NCI-H526 (cell line): ENCODE measurements around the gene MPRIP.

ENCODE experiments used
- DNase-seq, 2 experiments: peaks; one replicate each; lab custom pipeline; 2025; lab: John Stamatoyannopoulos, UW

Gene MPRIP

DNA sequence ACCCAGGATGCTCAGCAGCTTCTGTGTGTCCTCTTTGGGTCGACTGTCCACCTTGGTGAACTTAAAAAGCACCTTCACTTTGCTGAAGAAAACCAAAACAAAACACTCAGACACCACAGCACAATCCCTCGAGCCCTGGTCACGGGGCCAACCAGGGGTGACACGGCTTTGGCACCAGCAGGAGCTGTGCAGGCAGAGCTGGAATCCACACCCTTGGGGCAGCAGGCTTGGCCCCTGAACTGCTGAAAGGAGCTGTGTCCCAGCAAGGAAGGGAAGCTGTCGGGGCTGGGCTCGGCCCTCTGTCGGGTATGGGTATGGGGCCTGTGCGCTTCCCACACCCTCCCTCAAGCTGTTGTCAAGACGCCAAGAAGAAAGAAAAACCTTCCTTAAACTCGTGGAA is 171.5 kb downstream of the MPRIP start:
- DNase-seq: no peak

GRCh38 chr17:17214646-17215436 is 172.6 kb downstream of the MPRIP start:
- DNase-seq: no peak

GRCh38 chr17:17215575-17215974 is 173.3 kb downstream of the MPRIP start:
- DNase-seq: no peak

DNA sequence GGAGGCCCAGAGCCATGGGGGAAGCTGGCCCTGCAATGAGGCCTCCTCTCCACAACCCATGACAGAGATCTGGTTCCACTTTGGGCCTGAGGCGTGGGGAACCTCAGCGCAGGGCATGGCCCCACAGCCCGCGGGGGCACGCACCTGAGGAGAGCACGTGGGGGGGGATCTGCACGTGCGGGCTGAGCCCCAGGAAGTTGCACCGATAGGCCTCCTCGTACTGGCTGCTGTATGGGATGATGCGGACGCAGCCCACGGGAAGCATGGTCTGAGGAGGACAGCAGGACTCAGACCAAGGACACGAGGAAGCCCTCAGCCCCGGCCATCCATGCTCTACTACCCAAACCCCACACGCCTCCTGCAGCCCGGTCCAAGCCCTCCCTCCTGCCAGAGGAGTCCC is 174.0 kb downstream of the MPRIP start:
- DNase-seq: no peak

DNA sequence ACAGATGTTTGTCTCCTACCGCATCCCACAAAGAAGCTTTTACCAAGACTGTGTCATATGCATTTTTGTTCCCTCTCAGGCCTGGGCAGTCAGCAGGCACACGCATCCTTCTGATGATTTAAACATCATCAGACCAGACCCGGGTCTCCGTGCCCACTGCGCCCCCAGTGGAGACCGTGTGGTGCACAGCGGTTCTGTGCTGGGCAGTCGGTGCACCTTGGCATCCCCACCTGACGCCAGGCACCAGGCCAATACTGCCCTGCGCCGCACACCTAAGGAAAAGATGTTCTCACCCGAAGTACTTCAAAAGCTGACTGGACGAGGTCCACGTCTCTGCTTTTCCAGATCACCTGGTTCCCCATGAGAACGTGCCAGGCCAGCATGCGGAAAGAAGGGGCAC is 174.5 kb downstream of the MPRIP start:
- DNase-seq: peak in 1 of 2 experiments; percentile 43

DNA sequence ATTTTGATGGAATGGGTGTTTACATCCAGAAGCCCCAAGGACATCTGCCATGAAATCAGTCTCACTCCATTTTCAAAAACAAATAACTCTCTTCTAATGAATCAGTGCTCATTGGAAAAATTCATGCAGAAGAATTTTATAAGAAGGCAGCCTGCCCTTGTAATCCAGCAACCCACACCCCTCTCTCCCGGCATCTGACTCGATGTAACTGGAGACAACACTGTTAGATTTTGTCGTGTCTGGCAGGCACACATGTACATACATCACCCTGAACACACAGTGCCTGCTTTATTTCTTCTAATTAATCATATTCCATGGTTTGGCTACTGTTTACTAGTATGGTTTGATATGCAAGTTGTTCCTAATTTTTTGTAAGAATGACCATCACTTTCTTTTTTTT is 175.7 kb downstream of the MPRIP start:
- DNase-seq: no peak

- no peak for DNase-seq
These were observed 178.3 kb downstream of the MPRIP start for GRCh38 chr17:17220529-17220928.

DNA sequence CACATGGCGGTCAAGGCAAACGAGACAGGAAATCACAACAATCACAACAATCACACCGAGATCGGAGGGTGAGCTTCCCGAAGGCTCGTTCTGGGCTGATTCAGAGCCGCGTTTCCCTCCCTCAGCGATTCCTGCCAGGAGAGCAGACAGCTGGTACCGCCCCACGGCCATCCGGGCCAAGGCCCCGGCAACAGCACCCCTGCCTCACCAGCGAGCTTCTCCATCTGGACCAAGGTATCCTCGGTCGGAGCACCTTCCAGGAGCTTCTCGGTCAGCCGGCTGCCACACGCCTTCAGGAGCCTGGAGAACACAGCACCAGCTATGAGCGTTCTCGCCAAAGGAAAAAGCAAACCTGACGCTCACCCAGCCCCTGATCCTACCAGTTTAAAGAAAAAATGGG is 179.1 kb downstream of the MPRIP start:
- no peak for DNase-seq

DNA sequence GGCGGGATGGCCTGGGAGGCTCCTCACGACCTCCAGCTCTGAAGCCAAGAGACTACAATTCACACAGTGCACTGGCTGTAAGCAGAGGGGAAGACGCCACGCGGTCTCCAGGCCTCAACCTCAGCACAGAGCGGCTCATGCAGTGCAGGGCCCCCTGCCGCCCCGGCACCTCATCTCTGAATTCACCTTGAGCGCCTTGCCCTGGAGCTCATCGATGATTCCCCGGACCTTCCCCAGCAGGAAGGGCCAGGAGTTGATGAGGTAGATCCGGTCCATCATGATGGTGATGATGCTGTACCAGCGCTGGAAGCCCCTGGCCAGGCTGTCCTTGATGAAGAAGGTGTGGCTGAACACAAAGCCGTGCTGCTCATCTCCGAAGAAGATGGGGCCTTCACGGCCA is 181.5 kb downstream of the MPRIP start:
- no peak for DNase-seq

DNA sequence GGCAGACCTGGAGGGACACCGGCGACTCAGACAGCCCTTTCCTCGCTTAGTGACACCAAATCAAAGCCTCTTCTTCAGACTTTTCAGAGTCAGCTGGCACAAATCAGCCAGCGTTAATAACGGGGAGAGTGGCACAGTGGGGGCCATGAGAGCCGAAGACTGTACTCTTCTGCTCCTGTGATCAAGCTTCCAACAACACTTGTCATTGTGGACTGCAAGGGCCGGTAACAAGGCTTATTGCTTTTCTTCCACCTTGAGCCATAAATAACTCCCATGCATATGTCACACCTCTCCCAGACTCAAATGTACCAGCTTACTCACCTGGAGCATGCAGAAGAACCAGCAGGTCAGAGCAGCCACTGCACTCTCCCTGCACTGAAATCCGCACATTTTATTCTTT is 181.9 kb downstream of the MPRIP start:
- no peak for DNase-seq

DNA sequence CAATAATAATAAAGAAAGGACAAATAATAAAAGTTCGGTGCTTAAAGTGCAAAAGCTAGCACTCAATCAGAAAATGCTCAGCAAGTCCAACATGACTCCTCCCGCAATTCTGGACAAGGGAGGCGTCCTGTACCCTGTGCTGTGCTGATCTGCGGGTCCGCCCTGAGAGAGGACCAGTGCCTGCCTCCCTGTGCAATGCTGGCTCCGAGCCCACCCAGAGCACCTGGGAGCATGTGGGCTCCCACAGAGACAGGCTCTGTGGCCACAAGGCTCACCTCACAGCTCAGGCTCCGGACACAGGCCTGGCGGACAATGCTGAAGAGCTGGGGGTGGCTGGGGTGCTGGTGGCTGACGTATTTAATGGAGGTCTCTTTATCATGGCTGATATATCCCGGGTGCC is 183.6 kb downstream of the MPRIP start:
- DNase-seq: no peak

DNA sequence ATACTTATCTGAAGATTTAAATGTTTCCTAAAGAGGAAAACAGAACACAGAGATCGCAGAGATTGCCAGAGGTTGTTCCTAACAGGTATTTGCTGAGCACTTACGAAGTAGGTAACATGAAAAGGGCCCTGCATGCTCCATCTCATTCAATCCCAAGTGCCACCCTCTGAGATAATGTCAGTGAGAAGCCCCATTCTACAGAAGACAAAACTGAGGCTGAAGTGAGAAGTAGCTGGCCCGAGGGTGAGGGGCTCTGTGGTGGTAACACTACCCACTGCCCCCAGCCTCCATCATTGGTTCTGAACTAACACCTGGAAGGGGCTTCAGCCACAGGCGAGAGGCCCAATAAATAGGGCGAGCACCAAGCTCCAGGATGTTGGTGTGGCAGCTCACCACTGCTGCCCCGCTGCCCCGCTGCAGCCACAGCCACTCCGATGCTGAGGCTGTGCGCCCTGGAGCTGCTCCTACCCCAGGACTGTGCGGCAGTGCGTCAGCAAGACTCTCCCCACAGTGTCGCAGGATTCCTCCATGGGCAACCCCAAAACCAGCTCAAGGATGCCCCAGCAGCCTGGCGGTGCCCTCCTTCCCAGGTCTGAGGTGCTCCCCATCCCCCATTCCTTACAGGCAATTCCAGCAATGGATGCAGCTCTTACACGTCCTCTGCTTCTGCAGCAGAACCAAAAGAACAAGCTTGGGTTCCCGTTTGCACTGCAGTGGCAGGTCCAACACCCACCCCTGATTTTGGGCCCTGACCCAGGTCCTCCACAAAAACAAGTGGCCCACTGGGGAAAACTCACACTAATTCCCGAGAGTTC is 184.4 kb downstream of the MPRIP start:
- DNase-seq: no peak

DNA sequence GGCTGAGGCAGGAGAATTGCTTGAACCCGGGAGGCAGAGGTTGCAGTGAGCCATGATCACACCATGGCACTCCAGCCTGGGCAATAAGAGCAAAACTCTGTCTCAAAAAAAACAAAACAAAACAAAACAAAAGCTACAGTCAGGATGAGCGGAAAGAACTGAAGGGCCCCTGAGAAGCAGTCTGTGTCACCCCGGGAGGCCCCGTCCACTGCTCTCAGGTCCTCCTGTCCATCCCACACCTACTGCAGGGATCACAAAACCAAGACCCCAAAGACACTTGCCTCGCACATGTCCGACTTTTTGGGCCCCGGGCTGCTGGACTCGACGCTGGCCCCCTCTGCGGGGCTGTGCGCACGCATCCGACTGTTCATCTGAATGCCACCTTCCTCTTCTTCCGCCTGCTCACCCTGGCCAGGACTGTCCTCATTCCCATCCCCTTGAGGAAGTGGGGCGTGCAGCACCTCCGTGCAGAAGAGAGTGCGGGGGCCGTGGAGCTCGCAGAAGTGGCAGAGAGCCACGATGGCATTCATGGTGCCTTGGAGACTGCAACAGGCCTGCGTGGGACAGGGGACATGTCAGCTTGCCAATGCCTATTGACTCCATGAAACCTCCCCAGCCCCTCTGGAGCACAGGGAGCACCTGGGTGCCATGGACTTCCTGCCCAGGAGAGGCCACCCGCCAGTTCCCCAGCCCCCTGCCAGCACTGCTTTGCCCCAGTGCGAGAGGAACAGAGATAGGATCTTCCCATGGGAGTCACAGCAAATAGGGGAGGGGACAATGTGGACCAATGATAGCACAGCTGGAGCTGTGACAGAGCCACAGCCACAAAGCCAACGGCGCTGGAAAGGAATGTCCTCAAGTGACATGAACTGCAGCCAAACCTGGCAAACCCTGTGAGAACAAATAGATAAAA is 185.6 kb downstream of the MPRIP start:
- no peak for DNase-seq

GRCh38 chr17:17228521-17229279 is 186.4 kb downstream of the MPRIP start:
- no peak for DNase-seq

GRCh38 chr17:17229416-17230384 is 187.4 kb downstream of the MPRIP start:
- DNase-seq: no peak

DNA sequence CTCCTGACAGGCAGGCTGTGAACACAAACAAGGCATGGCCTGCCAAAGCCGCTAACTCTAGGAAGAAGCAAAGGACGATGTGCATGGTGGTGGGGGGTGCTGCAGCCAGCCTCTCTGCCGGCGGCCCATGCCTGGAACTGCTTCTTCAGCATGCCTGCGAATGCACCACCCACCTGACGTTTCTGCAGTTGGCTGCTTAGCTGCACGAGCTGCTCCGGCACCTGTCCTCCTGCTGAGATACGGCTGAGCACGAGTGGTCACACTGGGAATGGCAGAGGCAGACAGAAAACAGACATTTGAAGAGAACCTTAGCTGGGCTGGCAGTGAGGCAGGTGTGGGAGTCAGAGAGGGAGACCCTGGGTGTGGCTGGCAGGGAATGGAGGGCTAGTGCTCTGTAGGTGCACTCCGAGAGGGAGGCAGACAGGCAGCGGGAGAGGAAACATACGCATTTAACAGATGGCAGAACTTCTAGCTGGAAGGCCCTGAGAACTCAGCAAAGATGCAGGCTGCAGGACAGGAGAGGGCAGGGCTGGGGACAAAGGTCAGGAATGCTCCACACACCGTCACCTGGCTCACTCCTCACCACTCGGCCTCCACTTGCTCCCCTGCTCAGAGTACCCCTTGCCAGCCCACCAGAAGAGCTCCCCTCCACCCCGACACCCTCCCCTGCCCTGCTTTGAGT is 189.5 kb downstream of the MPRIP start:
- no peak for DNase-seq

- no peak for DNase-seq
These were observed 190.0 kb downstream of the MPRIP start for GRCh38 chr17:17232303-17232621.

DNA sequence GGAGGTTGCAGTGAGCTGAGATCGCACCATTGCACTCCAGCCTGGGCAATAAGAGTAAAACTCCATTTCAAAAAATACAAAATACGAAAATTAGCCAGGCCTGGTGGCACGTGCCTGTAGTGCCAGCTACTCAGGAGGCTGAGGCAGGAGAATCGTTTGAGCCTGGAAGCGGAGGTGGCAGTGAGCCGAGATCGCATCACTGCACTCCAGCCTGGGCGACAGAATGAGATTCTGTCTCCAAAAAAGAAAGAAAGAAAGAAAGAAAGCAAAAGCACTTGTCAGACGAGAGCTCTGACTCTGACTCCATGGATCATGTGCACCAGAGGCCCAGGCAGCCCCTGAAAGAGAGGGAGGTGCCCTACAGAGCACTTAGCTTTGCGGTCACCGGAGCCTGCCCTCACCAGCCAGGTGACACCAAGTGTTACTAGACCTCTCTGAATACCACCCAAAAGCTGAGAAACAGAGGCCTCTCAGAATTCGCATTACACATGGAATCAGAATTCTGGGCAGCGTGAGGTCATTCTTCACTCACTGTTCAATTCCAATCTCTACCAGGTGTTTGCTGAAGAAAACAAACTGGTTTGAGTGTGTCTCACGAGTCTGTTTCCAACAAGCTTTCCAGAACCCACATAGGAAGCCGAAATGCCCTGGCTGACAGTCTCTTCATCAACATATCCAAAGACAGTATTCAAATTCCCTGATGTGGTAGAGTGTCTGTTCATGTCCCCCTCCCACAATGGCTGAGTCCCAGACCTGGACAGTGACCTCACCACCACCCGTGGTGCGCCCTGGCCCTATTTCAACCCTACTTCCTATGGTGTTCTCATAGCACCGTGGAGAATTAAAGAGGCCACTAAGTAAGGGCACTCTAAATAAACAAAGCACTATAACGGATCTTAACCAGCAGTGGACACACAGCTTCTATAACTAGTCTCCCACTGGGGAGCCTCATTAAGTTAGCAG is 193.2 kb downstream of the MPRIP start:
- DNase-seq: peak in 1 of 2 experiments; percentile 31
